GM23338 (cell line): ENCODE results near the gene RCOR1.

ENCODE experiments used
- CTCF ChIP-seq, 2 experiments: fragments of 200-600 bp in 1 of 2; sonication (generic) in 1 of 2; conservative IDR thresholded peaks; 2 replicates each; pipeline versions ENCODE4 v1.5.1 to v1.6.1; 2016 to 2017; ENCODE audit warnings: antibody characterized with exemption in 2 of 2, low read depth in 2 of 2, mild to moderate bottlenecking in 2 of 2, moderate library complexity in 1 of 2
- EZH2 ChIP-seq: fragments of 200-600 bp; sonication (generic); IDR thresholded peaks from one replicate; pipeline ENCODE4 v1.8.0; 2017; ENCODE audit warnings: antibody characterized with exemption, mild to moderate bottlenecking, low read depth; ENCODE audit not compliant: unreplicated experiment

GRCh38 chr14:102696332-102696731 is 103.9 kb downstream of the RCOR1 start:
- TF ChIP-seq CTCF (conservative IDR thresholded peaks at IDR 0.05; ENCODE audit: low read depth in 2 of 2) (no peak), EZH2 (no peak)
